HG03354 (cell line): Measurements from ENCODE around the gene NGDN.

Source experiments
- ATAC-seq: cut with Tn5 transposase; IDR thresholded peaks from one replicate; pipeline ENCODE4 v1.9.1; 2021; ENCODE audit warnings: mild to moderate bottlenecking; ENCODE audit not compliant: unreplicated experiment, poor library complexity, severe bottlenecking

Gene NGDN

DNA sequence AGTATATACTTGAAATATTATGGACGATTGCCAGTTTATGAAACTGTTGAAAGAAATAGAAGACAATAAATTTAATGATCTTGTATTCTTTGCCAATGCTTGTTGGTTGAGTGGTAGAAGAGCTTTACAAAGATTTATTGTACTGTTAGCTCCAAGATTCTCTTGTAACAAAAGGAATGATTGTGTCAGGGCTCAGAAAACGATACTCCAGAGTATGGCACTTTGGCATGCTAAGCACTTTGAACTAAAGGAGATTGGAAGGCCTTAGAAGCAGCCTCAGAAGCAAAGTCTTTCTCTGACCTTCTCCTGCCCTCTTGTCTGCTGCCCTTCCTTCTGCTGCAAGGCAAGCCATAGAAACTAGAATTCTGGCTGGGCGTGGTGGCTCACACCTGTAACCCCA lies 4.2 kb upstream of the NGDN start:
- ATAC-seq, result no peak

- peak; percentile 6 for ATAC-seq
Observed at GRCh38 chr14:23468704-23469126, 788 bp upstream of the NGDN start.

DNA sequence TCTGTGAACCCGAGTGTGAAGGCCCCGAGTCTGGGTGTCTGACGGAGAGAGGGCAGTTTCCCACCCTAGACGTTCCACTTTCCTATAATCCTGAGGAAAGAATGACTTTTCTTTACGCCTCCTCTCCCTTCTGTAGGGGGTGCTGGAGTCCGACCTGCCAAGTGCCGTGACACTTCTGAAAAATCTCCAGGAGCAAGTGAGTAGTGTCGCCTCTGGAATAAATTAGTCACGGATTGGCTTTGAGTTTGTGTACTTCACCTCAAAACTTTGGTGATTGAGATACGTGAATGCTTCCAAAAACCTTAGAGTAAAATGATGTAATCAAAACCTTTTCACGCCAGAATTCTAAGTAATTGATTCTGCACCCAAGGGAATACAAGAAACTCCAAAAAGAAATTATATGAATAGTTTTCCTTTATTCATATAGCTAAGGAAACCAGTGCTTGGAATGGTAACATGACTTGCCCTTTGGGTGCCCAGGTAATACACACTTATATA lies 452 bp downstream of the NGDN start:
- ATAC-seq, result peak; percentile 21

DNA sequence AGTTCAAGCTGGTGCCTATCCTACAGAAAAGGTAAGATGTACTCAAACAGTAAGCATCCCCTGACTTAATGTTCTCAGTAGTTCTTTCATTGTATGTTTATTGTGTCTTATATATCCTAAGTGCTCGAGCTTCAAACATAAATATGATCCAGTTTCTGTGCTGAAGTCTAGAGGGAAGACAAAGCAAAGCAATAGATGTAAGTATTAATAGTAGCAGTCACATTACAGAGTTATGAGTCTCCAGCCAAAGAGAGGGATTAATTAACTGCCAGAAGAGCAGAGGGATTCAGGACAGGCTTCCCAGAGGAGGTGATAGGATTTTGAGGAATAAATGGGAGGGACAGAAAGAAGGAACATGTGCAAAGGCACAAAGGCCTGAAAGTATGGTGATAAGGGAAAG lies 1.4 kb downstream of the NGDN start:
- no peak for ATAC-seq

DNA sequence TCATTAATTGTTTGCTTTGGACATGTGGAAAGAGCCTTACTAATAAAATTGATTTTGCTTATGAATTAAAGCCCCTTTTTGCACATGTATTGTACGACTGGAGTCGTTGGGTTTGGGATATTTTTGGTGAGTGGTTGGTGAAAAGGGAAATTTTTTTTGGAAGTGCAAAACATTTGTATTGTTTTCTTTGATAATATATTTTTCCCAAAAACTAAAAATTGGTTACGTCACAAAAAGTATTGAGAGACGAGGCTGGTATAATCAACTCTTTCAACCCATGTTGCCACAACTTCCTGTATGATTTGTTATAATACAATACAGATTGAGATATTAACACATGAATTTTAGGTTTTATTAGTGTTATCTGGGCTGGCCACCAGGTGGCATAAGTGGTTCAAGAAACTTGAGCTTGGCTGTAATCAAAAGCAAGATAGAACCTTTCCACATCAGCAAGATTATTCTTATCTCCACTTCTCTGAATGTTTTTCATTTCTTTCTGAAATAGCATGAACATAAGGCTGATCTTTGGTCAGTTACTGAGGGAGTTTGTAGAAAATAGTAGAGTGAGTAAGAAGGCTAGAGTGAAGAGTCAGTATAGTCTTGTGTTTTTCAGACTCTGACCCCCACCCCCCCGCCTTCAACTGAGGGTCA lies 8.7 kb downstream of the NGDN start:
- ATAC-seq, result no peak

GRCh38 chr14:23481362-23481970 lies 12.0 kb downstream of the NGDN start:
- no peak for ATAC-seq

GRCh38 chr14:23481979-23482822 lies 12.7 kb downstream of the NGDN start:
- no peak for ATAC-seq

- ATAC-seq, result no peak
Observed at GRCh38 chr14:23482823-23483148, 13.3 kb downstream of the NGDN start.

DNA sequence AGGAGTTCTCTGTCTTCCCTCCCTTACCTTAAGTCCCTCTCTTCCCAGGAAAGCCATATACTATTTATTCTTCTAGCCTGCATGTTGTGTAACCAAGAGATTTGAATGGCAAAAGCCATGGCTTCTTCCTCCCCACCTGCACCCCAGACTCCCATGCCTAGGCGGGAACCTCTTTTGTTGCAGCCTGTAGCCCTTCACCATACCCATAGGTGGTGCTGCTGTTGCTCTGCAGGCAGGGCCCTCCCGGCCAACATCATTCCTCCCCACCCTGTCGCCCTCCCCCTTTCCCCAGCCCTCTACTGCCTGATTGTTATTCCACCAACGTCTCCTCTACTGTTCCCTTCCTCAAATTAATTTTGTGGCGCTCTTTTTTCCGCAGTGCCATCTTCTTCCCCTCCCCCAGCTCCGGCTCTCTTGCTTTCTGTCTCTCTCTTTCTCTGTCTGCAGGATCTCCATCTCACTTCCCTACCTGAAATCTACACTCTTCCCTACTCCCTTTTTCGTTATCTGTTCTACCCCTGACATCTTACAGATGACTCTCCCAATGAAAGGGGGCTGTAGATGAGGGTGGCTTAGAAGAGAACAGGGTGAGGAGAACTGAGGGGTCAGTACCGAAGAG lies 13.8 kb downstream of the NGDN start:
- no peak for ATAC-seq

DNA sequence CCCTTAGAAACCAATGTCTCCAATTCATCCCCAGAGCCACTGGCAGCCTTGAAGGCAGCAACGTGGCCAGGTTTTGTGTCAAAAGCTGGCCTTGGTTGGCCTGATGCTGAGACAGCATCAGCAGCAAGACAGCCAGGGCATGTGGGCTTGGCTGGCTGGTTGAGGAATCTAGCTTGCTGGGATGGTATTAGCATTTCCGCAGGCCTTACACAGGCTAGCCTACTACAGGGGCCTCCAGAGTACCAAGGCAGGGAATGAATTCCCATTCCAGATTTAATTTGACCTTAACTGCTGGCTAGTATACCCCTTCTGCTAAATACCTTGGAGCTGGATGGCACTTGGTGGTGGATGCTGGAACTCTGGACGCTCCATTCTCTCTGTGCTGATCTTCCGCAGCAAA lies 15.8 kb downstream of the NGDN start:
- ATAC-seq, result no peak

DNA sequence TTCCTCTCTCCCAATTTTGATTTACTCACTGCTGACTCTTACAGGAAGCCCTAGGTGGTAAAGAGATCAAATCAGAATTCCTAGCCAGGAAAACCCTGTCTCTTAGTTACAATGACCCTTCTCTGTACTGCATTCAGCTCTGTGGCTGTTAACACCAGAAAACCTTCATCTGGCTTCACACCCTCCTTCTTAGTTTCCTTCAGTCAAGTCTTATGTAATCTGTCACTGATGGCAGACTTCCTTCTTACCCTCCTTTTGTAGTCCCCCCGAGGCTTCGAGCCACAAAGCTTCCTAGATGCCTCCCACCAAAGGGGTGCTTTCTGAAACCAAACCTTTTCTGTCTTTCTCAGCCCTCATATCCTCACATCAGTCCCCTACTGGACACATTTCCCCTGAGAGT lies 16.5 kb downstream of the NGDN start:
- ATAC-seq, result no peak

GRCh38 chr14:23487216-23487615 lies 17.7 kb downstream of the NGDN start:
- no peak for ATAC-seq

DNA sequence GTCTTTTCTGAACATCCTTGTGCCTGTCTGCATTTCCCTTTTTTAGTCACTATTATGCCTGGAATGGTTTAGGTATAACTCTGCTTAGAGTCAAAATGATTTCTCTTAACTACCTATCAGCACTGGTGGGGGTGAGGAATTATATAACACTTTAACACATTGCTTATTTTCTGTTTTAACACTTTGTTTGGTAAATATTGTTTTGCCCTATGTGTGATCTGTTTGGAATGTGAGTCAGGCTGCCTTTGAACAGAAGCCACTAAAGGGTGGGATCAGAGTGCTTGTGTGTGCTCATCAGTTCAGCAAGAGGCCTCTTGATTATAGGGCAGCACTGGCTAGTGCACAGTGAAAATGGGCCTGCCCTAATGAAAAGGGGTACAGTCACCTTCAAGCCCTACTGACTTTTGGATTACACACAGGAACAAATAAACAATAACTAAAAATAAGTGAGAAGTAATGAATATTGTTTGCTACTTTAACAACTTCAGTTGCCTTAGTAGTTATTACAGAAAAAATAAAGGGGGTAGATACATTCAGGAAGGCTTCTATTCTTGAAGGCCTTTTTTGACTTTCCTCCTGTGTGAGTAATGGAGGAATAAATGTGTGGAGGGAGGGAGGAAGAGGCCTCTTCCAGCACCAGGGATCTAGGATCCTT lies 23.2 kb downstream of the NGDN start:
- no peak for ATAC-seq

DNA sequence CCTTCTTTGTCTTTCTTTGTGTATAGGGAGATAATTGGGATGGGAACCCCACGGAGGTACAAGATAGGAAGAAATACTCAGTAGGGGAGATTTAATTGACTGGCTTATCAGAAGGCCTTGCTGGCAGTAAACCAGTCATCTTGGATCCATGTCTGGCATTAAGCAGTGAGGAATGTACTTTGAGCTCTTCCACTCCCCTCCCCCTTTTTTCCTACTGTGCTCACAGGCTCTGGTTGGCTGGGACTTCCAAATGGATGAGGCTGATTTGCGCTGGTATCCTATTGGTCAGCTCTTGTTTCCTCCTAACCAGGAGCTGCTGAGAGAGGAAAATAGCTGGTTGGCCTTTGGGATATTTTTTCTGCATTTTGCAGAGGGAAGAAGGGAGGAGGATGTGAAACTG lies 24.7 kb downstream of the NGDN start:
- ATAC-seq, result no peak

- ATAC-seq, result no peak
Observed at GRCh38 chr14:23512156-23512555, 42.7 kb downstream of the NGDN start.

DNA sequence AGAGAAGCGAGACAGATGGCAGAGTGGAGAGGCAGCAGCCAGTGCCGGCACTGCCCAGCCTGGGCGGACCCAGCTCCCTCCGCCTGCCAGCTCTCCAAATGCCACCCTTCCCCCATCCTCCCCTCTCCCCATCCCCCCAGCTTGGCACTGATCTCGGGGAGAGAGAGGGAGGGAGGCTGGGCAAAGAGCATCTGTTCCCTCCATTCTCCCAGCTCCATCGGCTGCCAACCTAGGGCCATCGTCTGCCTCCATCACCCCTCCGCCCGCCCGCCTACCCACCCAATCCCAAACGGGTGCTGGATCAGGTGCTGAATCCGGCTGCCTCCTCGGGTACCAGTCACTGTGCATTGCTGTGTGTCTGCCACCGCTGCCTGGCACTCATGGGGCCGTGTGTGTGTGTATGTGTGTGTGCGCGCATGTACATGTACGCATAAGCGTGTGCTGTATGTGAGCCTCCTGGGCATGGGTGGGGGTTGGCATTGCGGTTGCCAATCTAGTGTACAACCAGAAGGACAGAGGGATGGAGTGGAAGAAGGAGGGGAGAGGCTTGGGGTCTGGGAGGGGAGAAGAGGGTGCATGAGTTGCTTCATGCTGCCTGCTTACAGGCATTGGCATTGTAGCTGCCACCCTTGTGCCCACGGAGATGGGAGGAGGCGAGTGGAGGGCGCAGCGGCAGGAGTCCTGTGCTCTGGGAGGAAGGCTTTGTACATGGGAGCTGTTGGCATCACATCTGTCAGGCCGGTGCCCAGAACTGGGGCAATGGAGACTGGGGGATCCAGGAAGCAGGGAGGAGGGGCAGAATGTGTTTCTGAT lies 43.7 kb downstream of the NGDN start:
- ATAC-seq, result no peak

GRCh38 chr14:23513818-23514643 lies 44.5 kb downstream of the NGDN start:
- ATAC-seq, result no peak

DNA sequence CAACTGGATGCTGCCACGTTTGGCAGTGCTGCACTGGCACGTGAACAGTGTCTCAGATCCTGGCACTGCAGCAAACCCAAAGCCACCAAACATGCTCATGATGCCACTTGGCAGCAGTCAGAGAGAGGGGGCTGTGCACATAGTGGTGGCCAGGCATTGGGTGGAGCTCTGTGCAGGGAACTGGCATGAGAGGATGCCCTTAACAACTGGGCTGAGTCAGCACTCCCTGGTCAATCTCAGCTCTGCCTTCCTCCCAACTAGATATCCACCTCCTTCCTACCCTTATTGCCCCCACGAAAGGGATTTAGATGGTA lies 45.1 kb downstream of the NGDN start:
- no peak for ATAC-seq
